AG09319 (cell line): ENCODE measurements around the gene CNTROB.

Source experiments
- DNase-seq: peaks from one replicate; pipeline ENCODE4 v3.0.0-alpha.2; 2010; ENCODE audit warnings: low read depth; ENCODE audit errors: extremely low read depth
- CTCF ChIP-seq: IDR thresholded peaks from 2 replicates; pipeline ENCODE4 v1.5.1; 2011; ENCODE audit warnings: low read depth, mild to moderate bottlenecking, inconsistent platforms, low read length, moderate library complexity

The CNTROB gene

GRCh38 chr17:7977805-7978204 lies 45.8 kb downstream of the CNTROB start:
- no peak for TF ChIP-seq CTCF
- no peak for DNase-seq

- TF ChIP-seq CTCF: no peak
- no peak for DNase-seq
Observed at GRCh38 chr17:7982173-7982572, 50.2 kb downstream of the CNTROB start.

GRCh38 chr17:7982666-7983065 lies 50.7 kb downstream of the CNTROB start:
- no peak for TF ChIP-seq CTCF
- DNase-seq: no peak

- DNase-seq: no peak
- TF ChIP-seq CTCF: no peak
Observed at GRCh38 chr17:7984904-7985303, 52.9 kb downstream of the CNTROB start.

GRCh38 chr17:7987112-7987893 lies 55.3 kb downstream of the CNTROB start:
- no peak for TF ChIP-seq CTCF
- no peak for DNase-seq

- DNase-seq: peak; percentile 62
- peak; percentile 51 for TF ChIP-seq CTCF
Observed at GRCh38 chr17:7988750-7989178, 56.8 kb downstream of the CNTROB start.

- peak; percentile 92 for TF ChIP-seq CTCF
- no peak for DNase-seq
Observed at GRCh38 chr17:7989781-7990655, 58.0 kb downstream of the CNTROB start.
